B cell (primary cell): ENCODE data around the gene PPP2R5D. TPM values are rescaled to one million over a fixed set of nuclear protein-coding genes. Genes with fewer than 3 reads are reported as not detected.

Experiments
- ATAC-seq: fragments of 200-7000 bp; cut with Tn5 transposase; one replicate; pipeline ENCODE4 v1.10.0; 2021; ENCODE audit warnings: low read depth, mild to moderate bottlenecking, moderate number of reproducible peaks, moderate library complexity
- CTCF ChIA-PET: fragments of 350-600 bp; sonication (Branson Sonifier 250); formaldehyde crosslinking; loops from one replicate; lab custom pipeline; 2021; ENCODE audit warnings: antibody characterized with exemption, inconsistent platforms; lab: Charles Lee
- POLR2A ChIA-PET: fragments of 350-600 bp; sonication (Branson Sonifier 250); formaldehyde crosslinking; loops from one replicate; lab custom pipeline; 2021; ENCODE audit warnings: antibody characterized with exemption; lab: Charles Lee
- DNase-seq: peaks from one replicate; pipeline ENCODE4 v3.0.0; 2013
- H2AFZ ChIP-seq: 2 replicates; pipeline ENCODE4 v1.6.1; 2012; ENCODE audit warnings: mild to moderate bottlenecking, low read depth, low read length; ENCODE audit not compliant: insufficient read depth, poor library complexity, severe bottlenecking
- H3K27ac ChIP-seq, 2 donors: 1 replicate in 1 of 2; 2 replicates in 1 of 2; pipeline ENCODE4 v1.5.1; 2012 to 2013; ENCODE audit warnings: low read length in 2 of 2, mild to moderate bottlenecking in 2 of 2, moderate library complexity in 1 of 2
- H3K27me3 ChIP-seq, 4 experiments: fragments of 200-600 bp in 1 of 4; sonication (generic) in 1 of 4; replicated peaks in 1 of 4; 1 replicate in 2 of 4; 2 replicates in 2 of 4; pipeline versions ENCODE4 v1.6.1 to v1.7.0; 2013 to 2016; ENCODE audit warnings: low read length in 3 of 4, mild to moderate bottlenecking in 2 of 4, mixed read lengths in 1 of 4, moderate library complexity in 1 of 4; ENCODE audit not compliant: insufficient read depth in 4 of 4, control insufficient read depth in 3 of 4; ENCODE audit errors: control extremely low read depth in 1 of 4
- H3K36me3 ChIP-seq, 2 experiments: replicated peaks in 1 of 2; 1 replicate in 1 of 2; 2 replicates in 1 of 2; pipeline versions ENCODE4 v1.6.1 to v1.7.1; 2013; ENCODE audit warnings: low read length in 1 of 2; ENCODE audit not compliant: insufficient read depth in 2 of 2, control insufficient read depth in 1 of 2; ENCODE audit errors: control extremely low read depth in 1 of 2, extremely low read depth in 1 of 2
- H3K4me1 ChIP-seq, 2 donors: fragments of 200-600 bp in 1 of 2; sonication (generic) in 1 of 2; 1 replicate in 1 of 2; 2 replicates in 1 of 2; pipeline versions ENCODE4 v1.5.1 to v1.6.1; 2013 to 2017; ENCODE audit warnings: low read length in 2 of 2; ENCODE audit not compliant: control insufficient read depth in 2 of 2, insufficient read depth in 2 of 2
- H3K4me2 ChIP-seq: replicated peaks from 2 replicates; pipeline ENCODE3; 2012; ENCODE audit warnings: mild to moderate bottlenecking, low read depth, low read length; ENCODE audit not compliant: poor library complexity, severe bottlenecking
- H3K4me3 ChIP-seq, 5 experiments: fragments of 200-600 bp in 1 of 5; sonication (generic) in 1 of 5; 1 replicate in 3 of 5; 2 replicates in 2 of 5; pipeline versions ENCODE4 v1.5.1 to v1.7.0; 2011 to 2016; ENCODE audit warnings: low read length in 4 of 5, mild to moderate bottlenecking in 4 of 5, low read depth in 2 of 5, control low read depth in 1 of 5, moderate library complexity in 1 of 5; ENCODE audit not compliant: insufficient read depth in 1 of 5; ENCODE audit errors: control extremely low read depth in 1 of 5, extremely low read depth in 1 of 5
- H3K79me2 ChIP-seq: fragments of 200-600 bp; sonication (generic); one replicate; pipeline ENCODE4 v1.6.0; 2016; ENCODE audit warnings: low read length; ENCODE audit not compliant: control insufficient read depth, insufficient read depth
- H3K9ac ChIP-seq: fragments of 200-600 bp; sonication (generic); 2 replicates; pipeline ENCODE4 v1.6.1; 2017; ENCODE audit warnings: mild to moderate bottlenecking, low read length, moderate library complexity
- H3K9me3 ChIP-seq, 3 donors: one replicate each; pipeline versions ENCODE4 v1.6.1 to v1.7.1; 2013; ENCODE audit warnings: low read length in 2 of 3; ENCODE audit not compliant: control insufficient read depth in 2 of 3, insufficient read depth in 1 of 3; ENCODE audit errors: control extremely low read depth in 1 of 3
- H4K20me1 ChIP-seq: 2 replicates; pipeline ENCODE4 v1.6.0; 2012; ENCODE audit warnings: mild to moderate bottlenecking, low read length; ENCODE audit not compliant: insufficient read depth, control insufficient read depth, poor library complexity, severe bottlenecking
- H3K27ac Mint-ChIP-seq: one replicate; pipeline ENCODE4 v1.8.0; 2021; ENCODE audit warnings: mixed read lengths
- H3K27me3 Mint-ChIP-seq: one replicate; pipeline ENCODE4 v1.8.0; 2021; ENCODE audit warnings: mixed read lengths
- H3K4me1 Mint-ChIP-seq: one replicate; pipeline ENCODE4 v1.8.0; 2021; ENCODE audit warnings: mixed read lengths
- H3K4me3 Mint-ChIP-seq: one replicate; pipeline ENCODE4 v1.8.0; 2021; ENCODE audit warnings: mixed read lengths
- H3K9me3 Mint-ChIP-seq: one replicate; pipeline ENCODE4 v1.8.0; 2022; ENCODE audit warnings: mixed read lengths; ENCODE audit not compliant: insufficient read depth
- EZH2 ChIP-seq: IDR thresholded peaks from 2 replicates; pipeline ENCODE4 v1.6.1; 2012; ENCODE audit warnings: borderline replicate concordance, low read depth, mild to moderate bottlenecking, moderate library complexity, low read length; ENCODE audit not compliant: insufficient read depth, poor library complexity, severe bottlenecking
- WGBS: methylation state at CpG from one replicate; pipeline ENCODE4 v1.1.5; 2013; ENCODE audit warnings: missing lambda C conversion rate; ENCODE audit not compliant: insufficient coverage; 5-methylcytosine and 5-hydroxymethylcytosine counted together
- intact Hi-C: fragments of 100-400 bp; cut with micrococcal nuclease; formaldehyde crosslinking; loops from one replicate; pipeline ENCODE4 v1.10.0; 2022
- polyA plus RNA-seq: library from polyadenylated mRNA; depleted of rRNA; stranded (reverse); fragments of >200 nt; gene quantifications from 2 replicates; pipeline ENCODE4 v1.2.3, GENCODE V29; 2012
- total RNA-seq, 2 donors: library from RNA; stranded (reverse); fragments of 120-200 nt in 1 of 2; gene quantifications; 1 replicate in 1 of 2; 2 replicates in 1 of 2; pipeline versions ENCODE4 v1.2.3 to v1.2.4, GENCODE V29; 2013 to 2022
- TF ChIP-seq, protein P1 (sequence below): fragments of 200-600 bp; IDR thresholded peaks from one replicate; pipeline ENCODE4 v1.8.0; 2022; ENCODE audit warnings: antibody characterized with exemption, mild to moderate bottlenecking

The PPP2R5D gene
- total and polyA plus RNA-seq, 2 donors (not counting 1 experiment from before 2014, with no cell fraction given), result 23.2 to 23.6 TPM

DNA sequence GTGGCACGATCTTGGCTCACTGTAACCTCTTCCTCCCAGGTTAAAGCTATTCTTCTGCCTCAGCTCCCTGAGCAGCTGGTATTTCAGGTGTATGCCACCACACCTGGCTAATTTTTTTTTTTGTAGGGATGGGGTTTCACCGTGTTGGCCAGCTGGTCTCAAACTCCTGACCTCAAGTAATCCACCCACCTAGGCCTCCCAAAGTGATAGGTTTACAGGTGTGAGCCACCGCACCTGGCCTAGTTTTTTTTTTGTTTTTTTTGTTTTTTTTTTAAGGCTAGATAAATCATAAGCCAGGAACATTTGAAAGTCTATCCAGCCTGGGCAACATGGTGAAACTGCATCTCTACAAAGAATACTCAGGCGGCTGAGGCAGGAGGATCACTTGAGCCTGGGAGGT is 48.0 kb downstream of the PPP2R5D start:
- no peak for DNase-seq
- no peaks in the 10 kb centered on the region for H3K27me3 ChIP-seq
- no peaks in the 10 kb centered on the region for H3K9me3 ChIP-seq
- Mint-ChIP-seq H3K4me1 (no peaks in the 10 kb centered on the region), H3K9me3 (no peaks in the 10 kb centered on the region), H3K27ac (no peak overlapping the region), H3K27me3 (no peaks in the 10 kb centered on the region), H3K4me3 (no peak overlapping the region)
- H3K79me2 ChIP-seq, result no peaks in the 10 kb centered on the region
- no peak overlapping the region for H3K4me3 ChIP-seq
- TF ChIP-seq, protein P1, sequence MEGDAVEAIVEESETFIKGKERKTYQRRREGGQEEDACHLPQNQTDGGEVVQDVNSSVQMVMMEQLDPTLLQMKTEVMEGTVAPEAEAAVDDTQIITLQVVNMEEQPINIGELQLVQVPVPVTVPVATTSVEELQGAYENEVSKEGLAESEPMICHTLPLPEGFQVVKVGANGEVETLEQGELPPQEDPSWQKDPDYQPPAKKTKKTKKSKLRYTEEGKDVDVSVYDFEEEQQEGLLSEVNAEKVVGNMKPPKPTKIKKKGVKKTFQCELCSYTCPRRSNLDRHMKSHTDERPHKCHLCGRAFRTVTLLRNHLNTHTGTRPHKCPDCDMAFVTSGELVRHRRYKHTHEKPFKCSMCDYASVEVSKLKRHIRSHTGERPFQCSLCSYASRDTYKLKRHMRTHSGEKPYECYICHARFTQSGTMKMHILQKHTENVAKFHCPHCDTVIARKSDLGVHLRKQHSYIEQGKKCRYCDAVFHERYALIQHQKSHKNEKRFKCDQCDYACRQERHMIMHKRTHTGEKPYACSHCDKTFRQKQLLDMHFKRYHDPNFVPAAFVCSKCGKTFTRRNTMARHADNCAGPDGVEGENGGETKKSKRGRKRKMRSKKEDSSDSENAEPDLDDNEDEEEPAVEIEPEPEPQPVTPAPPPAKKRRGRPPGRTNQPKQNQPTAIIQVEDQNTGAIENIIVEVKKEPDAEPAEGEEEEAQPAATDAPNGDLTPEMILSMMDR, result no peak
- TF ChIP-seq EZH2, result no peak
- H3K4me2 ChIP-seq, result no peak overlapping the region
- CTCF ChIA-PET, result no interaction called here
- peaks cover 0 to 37% of the 10 kb centered on the region in 2 experiments for H3K36me3 ChIP-seq
- intact Hi-C loops, result no loop called here
- POLR2A ChIA-PET, result interaction anchor here (0.6 kb wide), 1 partner anchor 1503 kb away, joined by 3 read pairs; no protein-coding TSS in a partner anchor
- H4K20me1 ChIP-seq, result no peaks in the 10 kb centered on the region
- no peak overlapping the region for H2AFZ ChIP-seq
- H3K4me1 ChIP-seq, result no peaks in the 10 kb centered on the region
- no peak overlapping the region for H3K27ac ChIP-seq
- H3K9ac ChIP-seq, result no peak overlapping the region
- 92% methylated on average over 1 of the region's 4 CpGs for WGBS
- ATAC-seq, result no peak

DNA sequence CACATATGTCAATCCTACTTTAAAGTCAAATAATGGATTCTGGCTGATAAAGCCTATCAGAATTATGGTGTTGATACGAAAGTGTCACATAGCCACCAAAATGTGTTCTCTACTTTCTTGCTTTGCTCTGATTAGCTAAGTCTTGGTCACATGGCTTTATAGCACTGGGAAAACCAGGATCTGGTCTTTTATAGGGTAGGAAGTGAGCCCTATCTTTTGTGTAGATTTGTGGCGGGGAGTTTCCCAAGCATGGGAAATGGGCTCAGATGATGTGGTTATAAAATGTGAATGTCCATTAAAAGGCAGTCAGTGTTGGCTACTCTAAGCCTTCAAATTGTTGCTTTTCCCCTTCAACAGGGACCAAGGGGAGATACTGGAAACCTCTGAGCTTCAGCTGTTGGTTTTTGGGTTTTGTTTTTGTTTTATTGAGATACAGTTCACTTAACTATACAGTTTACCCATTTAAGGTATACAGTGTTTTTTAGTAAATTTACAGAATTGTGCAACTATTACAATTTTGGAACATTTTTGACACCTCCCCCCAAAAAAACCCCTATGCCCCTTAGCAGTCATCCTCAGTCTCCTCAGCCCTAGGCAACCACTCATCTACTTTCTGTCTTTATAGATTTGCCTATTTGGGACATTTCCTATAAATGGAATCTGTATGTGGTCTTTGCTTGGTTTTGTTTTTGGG is 49.3 kb downstream of the PPP2R5D start:
- no peaks in the 10 kb centered on the region for H3K27me3 ChIP-seq
- intact Hi-C loops, result no loop called here
- 100% methylated on average over 1 of the region's 2 CpGs for WGBS
- H3K79me2 ChIP-seq, result no peaks in the 10 kb centered on the region
- Mint-ChIP-seq H3K4me1 (no peaks in the 10 kb centered on the region), H3K27me3 (no peaks in the 10 kb centered on the region), H3K4me3 (no peak overlapping the region), H3K27ac (no peak overlapping the region), H3K9me3 (no peaks in the 10 kb centered on the region)
- ATAC-seq, result no peak
- H3K4me2 ChIP-seq, result no peak overlapping the region
- H3K27ac ChIP-seq, result no peak overlapping the region
- no peak overlapping the region for H2AFZ ChIP-seq
- H3K9ac ChIP-seq, result no peak overlapping the region
- H3K9me3 ChIP-seq, result no peaks in the 10 kb centered on the region
- POLR2A ChIA-PET, result interaction anchor here (1.1 kb wide), 1 partner anchor 13 kb away, joined by 4 read pairs; the partner anchor contains the start of gene RRP36
- CTCF ChIA-PET, result no interaction called here
- H3K4me1 ChIP-seq, result no peaks in the 10 kb centered on the region
- TF ChIP-seq, protein P1, result no peak
- no peak for TF ChIP-seq EZH2
- no peak overlapping the region for H3K4me3 ChIP-seq
- H4K20me1 ChIP-seq, result no peaks in the 10 kb centered on the region
- H3K36me3 ChIP-seq, result peaks cover 0 to 37% of the 10 kb centered on the region in 2 experiments
- DNase-seq, result no peak
